H1 (cell line): ENCODE measurements around the gene COG3. TPM values are rescaled to one million over a fixed set of nuclear protein-coding genes. Genes with fewer than 3 reads are reported as not detected.

Experiments
- CREB1 ChIP-seq: IDR thresholded peaks from 2 replicates; pipeline ENCODE4 v1.6.1; 2012; ENCODE audit warnings: inconsistent platforms
- EZH2 ChIP-seq: fragments of 200-600 bp; sonication (generic); IDR thresholded peaks from 2 replicates; pipeline ENCODE4 v1.7.1; 2012; ENCODE audit warnings: low read depth, mild to moderate bottlenecking, moderate library complexity, low read length, inconsistent platforms; ENCODE audit not compliant: severe bottlenecking
- FOSL1 ChIP-seq: IDR thresholded peaks from 2 replicates; pipeline ENCODE4 v1.6.1; 2011; ENCODE audit warnings: mild to moderate bottlenecking, low read depth, low read length, moderate library complexity; ENCODE audit not compliant: insufficient read depth
- MAX ChIP-seq: IDR thresholded peaks from 2 replicates; pipeline ENCODE4 v1.6.1; 2012; ENCODE audit warnings: inconsistent platforms
- POLR2A ChIP-seq, 2 experiments: IDR thresholded peaks; 1 replicate in 1 of 2; 2 replicates in 1 of 2; pipeline ENCODE4 v1.6.1; 2011; ENCODE audit warnings: low read depth in 2 of 2, low read length in 2 of 2, mild to moderate bottlenecking in 2 of 2; ENCODE audit errors: control extremely low read depth in 1 of 2
- SP1 ChIP-seq: IDR thresholded peaks from 2 replicates; pipeline ENCODE4 v1.6.1; 2011; ENCODE audit warnings: low read depth, low read length
- SP2 ChIP-seq: IDR thresholded peaks from 2 replicates; pipeline ENCODE4 v1.6.1; 2012; ENCODE audit warnings: mild to moderate bottlenecking, low read length, inconsistent platforms
- polyA plus RNA-seq, 7 experiments: library from polyadenylated mRNA; depleted of rRNA in 3 of 7; stranded (reverse) in 5 of 7; unstranded in 2 of 7; fragments of >200 nt in 5 of 7; fragments of 200-250 nt in 2 of 7; gene quantifications; 1 replicate in 5 of 7; 2 replicates in 1 of 7; 4 replicates in 1 of 7; pipeline versions ENCODE4 v1.2.1 to v1.2.3, GENCODE V29; 2011 to 2013; ENCODE audit warnings: missing spikeins in 2 of 7, mixed read lengths in 2 of 7
- total RNA-seq: library from RNA; stranded (reverse); fragmentation: NEBNext Ultra II Directional; extraction: Animal tissue kit (Norgen Biotek cat#: 25700); gene quantifications from 2 replicates; pipeline ENCODE4 v1.2.1, GENCODE V29; 2021

The COG3 gene
- total and polyA plus RNA-seq, 2 of the 8 experiments (the other 6 are each of a cell fraction or from before 2014, with no cell fraction given): 12.7 to 13.5 TPM

GRCh38 chr13:45540864-45541263 is 76.1 kb downstream of the COG3 start (continued):
- TF ChIP-seq EZH2 (no peak), MAX (no peak), SP1 (no peak), SP2 (no peak), CREB1 (no peak), POLR2A (IDR thresholded peaks at IDR 0.05; ENCODE audit: control extremely low read depth in 1 of 2, low read depth in 2 of 2, low read length in 2 of 2) (no peak), FOSL1 (no peak)
